HG03095 (cell line): Measurements from ENCODE around the gene EIF2B1.
A peak's percentile ranks its signal among the peaks of the same experiment; 100 is the strongest.

ENCODE experiments used
- ATAC-seq: cut with Tn5 transposase; IDR thresholded peaks from one replicate; pipeline ENCODE4 v1.9.1; 2021; ENCODE audit warnings: moderate library complexity; ENCODE audit not compliant: unreplicated experiment

Gene EIF2B1

GRCh38 chr12:123633379-123634141 lies at the start of gene EIF2B1, which contains the start of gene GTF2H3:
EIF2B1 (minus strand) TSS chr12:123633686; CDS start chr12:123633557, 129 bp downstream.
GTF2H3 (plus strand) TSS chr12:123633829; CDS start chr12:123633860, 31 bp downstream.
- ATAC-seq = peak; percentile 91

- ATAC-seq = no peak
These were observed 48.1 kb upstream of the EIF2B1 start for GRCh38 chr12:123681605-123682004.

GRCh38 chr12:123678981-123679380 lies 45.5 kb upstream of the EIF2B1 start:
- no peak for ATAC-seq

GRCh38 chr12:123676616-123677320 lies 43.3 kb upstream of the EIF2B1 start:
- no peak for ATAC-seq

- no peak for ATAC-seq
These were observed 42.0 kb upstream of the EIF2B1 start for GRCh38 chr12:123675436-123675835.

GRCh38 chr12:123671876-123672275 lies 38.4 kb upstream of the EIF2B1 start:
- no peak for ATAC-seq

DNA sequence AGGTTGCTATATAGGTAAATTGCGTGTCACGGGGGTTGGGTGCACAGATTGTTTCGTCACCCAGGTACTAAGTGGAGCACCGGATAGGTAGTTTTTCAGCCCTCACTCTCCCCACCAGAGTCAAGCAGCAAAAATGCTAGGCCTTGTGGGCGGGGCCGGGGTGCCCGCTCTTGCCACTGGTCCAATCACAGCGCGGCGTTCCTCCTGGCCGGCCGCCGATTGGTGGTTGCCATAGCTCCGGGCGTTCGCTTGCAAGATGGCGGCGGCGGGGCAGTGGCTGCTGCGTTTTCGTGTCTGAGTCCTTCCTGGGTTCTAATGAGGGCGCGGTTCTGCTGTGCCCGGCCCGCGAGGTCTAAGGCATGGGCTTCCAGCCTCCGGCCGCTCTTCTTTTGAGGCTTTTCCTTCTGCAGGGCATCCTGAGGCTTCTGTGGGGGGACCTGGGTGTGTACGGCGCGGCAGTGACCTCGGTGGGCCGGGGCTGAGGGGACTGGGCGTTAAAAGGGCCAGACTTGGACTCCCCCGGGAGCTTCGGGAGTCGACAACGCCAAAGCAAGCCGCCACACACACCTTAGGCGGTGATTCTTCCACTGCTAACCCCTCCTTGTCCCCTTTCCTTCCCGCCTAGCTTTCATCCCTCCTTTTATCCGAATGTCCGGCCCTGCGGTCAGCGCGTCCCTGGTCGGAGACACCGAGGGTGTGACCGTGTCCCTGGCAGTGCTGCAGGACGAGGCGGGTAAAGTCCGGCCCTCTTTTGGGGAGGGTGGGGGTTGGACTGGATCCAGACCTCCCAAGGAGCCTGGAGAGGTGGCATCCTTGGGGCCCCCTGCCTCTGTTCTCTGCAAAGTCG lies 37.6 kb upstream of the EIF2B1 start, which contains the start of gene TCTN2:
Gene TCTN2, plus strand, starts transcription at position 232 of the 847 bp plus-strand sequence. Its CDS starts 128 bp downstream, at position 360.
- peak; percentile 95 for ATAC-seq

DNA sequence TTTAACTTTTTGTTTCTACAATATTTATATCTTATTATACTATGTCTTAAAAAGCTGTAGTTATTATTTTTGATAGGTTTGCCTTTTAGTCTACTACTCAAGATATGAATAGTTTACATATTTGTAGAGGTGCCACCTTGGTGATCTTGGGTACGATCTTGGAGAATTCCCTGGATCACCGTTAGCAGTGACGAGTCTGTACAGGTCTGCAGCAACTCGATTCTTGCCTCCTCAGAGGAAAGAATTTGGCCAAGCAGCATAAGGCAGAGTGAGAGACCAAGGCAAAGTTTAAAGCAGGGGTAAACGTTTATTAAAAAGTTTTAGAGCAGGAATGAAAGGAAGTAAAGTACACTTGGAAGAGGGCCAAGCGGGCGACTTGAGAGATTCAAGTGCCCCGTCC lies 34.3 kb upstream of the EIF2B1 start:
- no peak for ATAC-seq

DNA sequence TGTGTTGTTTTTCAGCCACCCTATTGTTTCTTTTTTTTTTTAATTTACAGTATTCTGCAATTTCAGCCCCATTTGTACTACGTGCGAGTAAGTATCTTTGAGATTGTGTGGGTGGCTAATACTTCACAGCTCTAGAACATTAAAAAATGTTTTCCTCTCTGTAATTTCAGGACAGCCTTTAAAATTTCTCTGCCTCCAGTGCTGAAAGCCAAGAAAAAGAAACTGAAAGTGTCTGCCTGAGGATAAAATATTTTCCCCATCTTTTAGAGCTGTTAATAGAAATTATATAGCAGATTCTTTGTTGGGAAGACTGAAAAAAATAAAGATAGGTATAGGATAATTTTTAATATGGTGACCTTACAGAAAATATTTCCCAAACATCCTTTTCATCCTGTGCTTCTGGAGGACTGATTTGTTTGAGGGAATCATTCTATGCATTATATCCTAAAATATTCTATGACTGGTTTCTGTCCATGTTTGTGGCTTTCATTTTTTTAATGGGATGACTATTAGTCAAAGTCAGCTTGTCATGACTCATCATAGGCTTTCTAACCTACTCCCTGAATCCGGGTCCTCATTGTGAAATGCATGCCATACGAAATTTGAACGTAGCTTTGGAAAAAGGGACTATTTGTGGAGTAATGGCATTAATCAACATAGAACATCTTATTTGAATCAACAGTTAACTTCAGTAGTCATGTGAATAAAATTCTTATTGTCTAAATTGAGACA lies 26.7 kb upstream of the EIF2B1 start:
- ATAC-seq = no peak

DNA sequence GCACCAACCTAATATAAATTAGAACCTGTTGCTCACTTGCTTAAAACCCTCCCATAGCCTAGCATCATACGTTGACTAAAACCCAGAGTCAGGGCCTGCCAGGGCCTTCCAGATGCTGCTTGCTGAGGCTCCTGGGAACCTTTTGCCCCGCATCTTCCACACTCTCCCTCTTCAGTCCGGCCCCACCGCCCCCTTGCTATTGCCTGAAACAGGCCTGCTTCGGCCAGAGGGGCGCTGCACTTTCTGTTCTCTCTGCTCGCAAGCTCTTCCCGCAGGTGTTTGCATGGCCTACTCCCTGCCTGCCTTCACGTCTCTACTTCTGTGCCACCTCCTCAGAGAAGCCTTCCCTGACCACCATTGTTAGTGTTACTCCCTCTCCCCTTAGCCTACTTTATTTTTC lies 23.7 kb upstream of the EIF2B1 start:
- ATAC-seq = no peak

GRCh38 chr12:123656392-123656791 lies 22.9 kb upstream of the EIF2B1 start:
- ATAC-seq = no peak

- peak; percentile 69 for ATAC-seq
These were observed 21.9 kb upstream of the EIF2B1 start for GRCh38 chr12:123655420-123655819.

DNA sequence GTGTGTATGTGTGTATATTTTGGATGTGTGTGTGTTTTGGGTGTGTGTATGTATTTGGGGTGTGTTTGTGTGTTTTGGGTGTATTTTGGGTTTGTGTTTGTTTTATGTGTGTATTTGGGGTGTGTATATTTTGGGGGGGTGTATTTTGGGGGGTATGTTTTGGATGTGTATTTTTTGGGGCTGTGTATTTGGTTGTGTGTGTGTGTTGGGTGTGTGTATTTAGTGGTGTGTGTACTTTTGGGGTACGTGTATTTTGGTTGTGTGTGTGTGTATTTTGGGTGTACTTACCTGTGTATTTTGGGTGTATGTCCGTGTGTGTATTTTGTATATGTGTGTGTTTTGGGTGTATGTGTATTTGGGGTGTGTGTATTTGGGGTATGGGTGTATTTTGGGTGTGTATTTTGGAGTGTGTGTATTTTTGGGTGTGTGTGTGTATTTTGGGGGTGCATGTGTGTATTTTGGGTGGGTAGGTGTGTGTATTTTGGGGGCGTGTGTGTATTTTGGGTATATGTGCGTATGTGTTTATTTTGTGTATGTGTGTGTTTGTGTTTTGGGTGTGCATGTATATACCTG lies 20.7 kb upstream of the EIF2B1 start:
- ATAC-seq = no peak

DNA sequence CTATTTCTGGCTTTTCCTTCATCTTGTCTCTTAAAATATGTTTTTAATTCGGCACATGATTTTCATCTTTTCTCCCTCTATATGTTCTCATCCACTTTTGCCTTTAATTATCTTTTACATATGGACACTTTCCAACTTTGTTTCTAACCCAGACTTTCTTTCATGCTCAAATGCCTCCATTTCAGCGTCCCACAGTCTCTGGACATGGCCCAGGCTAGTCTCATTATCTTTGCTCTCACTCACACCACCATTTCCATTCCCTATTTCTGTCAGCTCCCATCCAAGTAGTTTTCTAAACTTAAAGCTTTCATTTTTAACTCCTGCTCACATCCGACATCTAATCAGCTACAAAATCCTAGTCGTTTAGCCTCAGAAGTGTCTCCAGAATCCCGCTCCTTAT lies 14.9 kb upstream of the EIF2B1 start:
- ATAC-seq = no peak

DNA sequence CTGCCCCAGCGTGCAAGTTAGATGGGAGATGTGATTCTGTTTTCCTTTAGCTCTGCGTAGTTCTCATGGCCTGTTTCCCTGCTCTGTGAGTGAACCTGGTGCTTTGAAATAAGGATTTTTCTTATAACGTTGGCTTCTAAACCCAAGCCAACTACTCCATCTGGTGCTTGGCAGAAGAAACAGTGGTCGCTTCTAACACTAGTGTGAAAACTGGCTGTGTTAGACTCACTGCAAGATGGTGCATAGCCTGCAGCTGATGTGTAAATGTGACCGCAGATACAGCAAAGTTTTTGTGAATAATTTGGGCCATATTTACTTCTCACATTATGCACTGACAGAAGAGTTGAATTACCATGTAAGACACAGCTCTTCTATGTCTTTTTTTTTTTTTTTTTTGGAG lies 12.4 kb upstream of the EIF2B1 start:
- no peak for ATAC-seq

DNA sequence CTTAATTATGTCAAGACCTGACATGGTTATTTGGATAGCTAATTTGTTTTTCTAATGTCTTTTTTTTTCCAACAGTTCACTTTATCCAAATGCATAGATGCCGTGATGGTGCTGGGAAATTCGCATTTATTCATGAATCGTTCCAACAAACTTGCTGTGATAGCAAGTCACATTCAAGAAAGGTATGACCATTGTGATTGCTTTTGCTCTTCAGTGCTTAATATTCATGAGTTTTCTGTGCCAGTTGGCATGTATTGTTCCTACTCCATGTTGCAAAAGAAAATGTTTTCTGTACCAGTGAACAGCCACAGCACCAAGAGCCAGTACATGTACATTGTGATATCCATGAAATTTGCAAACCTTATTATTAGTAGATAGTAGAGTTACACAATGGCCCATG lies 11.9 kb upstream of the EIF2B1 start:
- ATAC-seq = no peak

DNA sequence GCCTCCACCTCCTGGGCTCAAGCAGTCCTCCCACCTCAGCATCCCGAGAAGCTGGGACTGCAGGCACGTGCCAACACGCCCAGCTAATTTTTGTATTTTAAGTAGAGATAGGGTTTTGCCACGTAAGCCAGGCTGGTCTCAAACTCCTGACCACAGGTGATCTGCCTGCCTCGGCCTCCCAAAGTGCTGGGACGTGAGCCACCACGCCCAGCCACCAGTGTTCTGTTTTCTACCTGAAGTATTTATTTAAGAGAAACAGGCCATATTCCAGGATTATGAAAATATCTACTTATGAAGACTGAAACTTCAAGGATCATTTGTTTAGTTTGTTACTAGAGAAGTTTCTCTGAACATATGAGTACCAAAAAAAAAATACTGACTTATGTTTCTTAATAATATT lies 10.4 kb upstream of the EIF2B1 start:
- no peak for ATAC-seq

GRCh38 chr12:123634142-123634561 lies 666 bp upstream of the EIF2B1 start:
- ATAC-seq = no peak

- ATAC-seq = no peak
These were observed 11.6 kb downstream of the EIF2B1 start for GRCh38 chr12:123621619-123622530.
